ENCODE data around the gene PDE6B.
"Not testable (repeated sequence)": the region's sequence is repeated elsewhere in the genome, so short reads cannot be mapped to it uniquely, and the experiment has no call there.

PDE6B gene

GRCh38 chr4:632196-632790, 6.9 kb downstream of the PDE6B start:
- H3K9ac ChIP-seq (ENCODE audit: low read length), result no peak overlapping the region
- no peak overlapping the region for H3K27ac ChIP-seq (ENCODE audit: low read depth, low read length)
- peaks cover 10% of the 10 kb centered on the region for H3K9me3 ChIP-seq (ENCODE audit: control insufficient read depth, insufficient read depth, low read depth, low read length)
- H3K4me1 ChIP-seq (ENCODE audit: control insufficient read depth, insufficient read depth, low read length), result no peaks in the 10 kb centered on the region
- no peaks in the 10 kb centered on the region for H3K36me3 ChIP-seq (ENCODE audit: control insufficient read depth, insufficient read depth, low read length)
- 0 out of 2 replicates have a peak, but pooled peaks cover 2% of the 10 kb centered on the region for H3K27me3 ChIP-seq (ENCODE audit: control insufficient read depth, insufficient read depth, low read length)
- no peak overlapping the region for H3K4me3 ChIP-seq (ENCODE audit: low read depth, low read length)

GRCh38 chr4:632926-633325, 7.6 kb downstream of the PDE6B start:
- no peak overlapping the region for H3K9ac ChIP-seq (ENCODE audit: low read length)
- no peak overlapping the region for H3K4me3 ChIP-seq (ENCODE audit: low read depth, low read length)
- 0 out of 2 replicates have a peak, but pooled peaks cover 2% of the 10 kb centered on the region for H3K27me3 ChIP-seq (ENCODE audit: control insufficient read depth, insufficient read depth, low read length)
- H3K27ac ChIP-seq (ENCODE audit: low read depth, low read length), result no peak overlapping the region
- H3K36me3 ChIP-seq (ENCODE audit: control insufficient read depth, insufficient read depth, low read length), result no peaks in the 10 kb centered on the region
- no peaks in the 10 kb centered on the region for H3K4me1 ChIP-seq (ENCODE audit: control insufficient read depth, insufficient read depth, low read length)
- peaks cover 10% of the 10 kb centered on the region for H3K9me3 ChIP-seq (ENCODE audit: control insufficient read depth, insufficient read depth, low read depth, low read length)

DNA sequence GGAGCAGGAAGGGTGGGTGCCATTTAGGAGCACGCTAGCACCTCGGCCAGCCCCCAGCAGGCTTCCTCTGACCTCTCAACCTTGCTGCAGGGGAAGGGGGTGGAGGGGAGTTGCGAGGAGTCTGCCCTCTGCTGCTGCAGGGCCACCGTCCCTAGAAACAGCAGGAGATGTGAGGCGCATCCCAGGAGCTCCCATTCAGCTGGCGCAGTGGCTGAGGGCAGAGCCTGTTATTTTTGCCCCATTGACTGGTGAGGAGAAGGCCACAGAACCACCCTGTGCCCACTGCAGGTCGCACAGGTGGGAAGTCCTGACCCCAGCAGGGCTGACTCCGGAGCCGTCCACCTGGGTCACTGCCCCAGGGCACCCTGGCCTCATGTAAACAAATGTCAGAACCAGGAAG, 8.0 kb downstream of the PDE6B start:
- H3K36me3 ChIP-seq (ENCODE audit: control insufficient read depth, insufficient read depth, low read length), result no peaks in the 10 kb centered on the region
- no peak overlapping the region for H3K27ac ChIP-seq (ENCODE audit: low read depth, low read length)
- H3K27me3 ChIP-seq (ENCODE audit: control insufficient read depth, insufficient read depth, low read length), result 0 out of 2 replicates have a peak, but pooled peaks cover 2% of the 10 kb centered on the region
- no peaks in the 10 kb centered on the region for H3K4me1 ChIP-seq (ENCODE audit: control insufficient read depth, insufficient read depth, low read length)
- H3K9ac ChIP-seq (ENCODE audit: low read length), result no peak overlapping the region
- H3K9me3 ChIP-seq (ENCODE audit: control insufficient read depth, insufficient read depth, low read depth, low read length), result peaks cover 10% of the 10 kb centered on the region
- H3K4me3 ChIP-seq (ENCODE audit: low read depth, low read length), result no peak overlapping the region

GRCh38 chr4:633976-634598, 8.7 kb downstream of the PDE6B start:
- no peak overlapping the region for H3K4me3 ChIP-seq (ENCODE audit: low read depth, low read length)
- H3K9me3 ChIP-seq (ENCODE audit: control insufficient read depth, insufficient read depth, low read depth, low read length), result peaks cover 10% of the 10 kb centered on the region
- H3K27me3 ChIP-seq (ENCODE audit: control insufficient read depth, insufficient read depth, low read length), result 0 out of 2 replicates have a peak, but pooled peaks cover 2% of the 10 kb centered on the region
- no peak overlapping the region for H3K27ac ChIP-seq (ENCODE audit: low read depth, low read length)
- no peaks in the 10 kb centered on the region for H3K4me1 ChIP-seq (ENCODE audit: control insufficient read depth, insufficient read depth, low read length)
- no peak overlapping the region for H3K9ac ChIP-seq (ENCODE audit: low read length)
- no peaks in the 10 kb centered on the region for H3K36me3 ChIP-seq (ENCODE audit: control insufficient read depth, insufficient read depth, low read length)

DNA sequence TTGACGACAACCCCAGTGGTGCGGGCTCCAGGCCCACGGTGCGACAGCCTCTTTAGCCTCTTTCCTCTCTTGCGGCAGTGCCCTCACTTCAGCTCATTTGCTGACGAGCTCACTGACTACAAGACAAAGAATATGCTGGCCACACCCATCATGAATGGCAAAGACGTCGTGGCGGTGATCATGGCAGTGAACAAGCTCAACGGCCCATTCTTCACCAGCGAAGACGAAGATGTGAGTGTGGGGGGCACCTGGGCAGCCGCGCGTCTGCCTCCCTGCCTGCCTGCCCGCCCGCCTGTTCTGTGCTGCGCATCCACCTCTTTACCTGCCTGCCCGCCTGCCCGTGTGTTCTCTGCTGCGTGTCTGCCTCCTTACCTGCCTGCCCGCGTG, 9.2 kb downstream of the PDE6B start:
- Histone ChIP-seq H3K4me3 (ENCODE audit: low read depth, low read length) (no peak overlapping the region), H3K9me3 (ENCODE audit: control insufficient read depth, insufficient read depth, low read depth, low read length) (peaks cover 10% of the 10 kb centered on the region), H3K4me1 (ENCODE audit: control insufficient read depth, insufficient read depth, low read length) (no peaks in the 10 kb centered on the region), H3K27ac (ENCODE audit: low read depth, low read length) (no peak overlapping the region), H3K27me3 (ENCODE audit: control insufficient read depth, insufficient read depth, low read length) (0 out of 2 replicates have a peak, but pooled peaks cover 2% of the 10 kb centered on the region), H3K36me3 (ENCODE audit: control insufficient read depth, insufficient read depth, low read length) (no peaks in the 10 kb centered on the region), H3K9ac (ENCODE audit: low read length) (no peak overlapping the region)

GRCh38 chr4:635066-635835, 9.9 kb downstream of the PDE6B start:
- H3K36me3 ChIP-seq (ENCODE audit: control insufficient read depth, insufficient read depth, low read length); H3K9ac ChIP-seq (ENCODE audit: low read length); H3K9me3 ChIP-seq (ENCODE audit: control insufficient read depth, insufficient read depth, low read depth, low read length); H3K27ac ChIP-seq (ENCODE audit: low read depth, low read length); H3K4me1 ChIP-seq (ENCODE audit: control insufficient read depth, insufficient read depth, low read length); H3K27me3 ChIP-seq (ENCODE audit: control insufficient read depth, insufficient read depth, low read length); H3K4me3 ChIP-seq (ENCODE audit: low read depth, low read length): not testable (repeated sequence)

- H3K27me3 ChIP-seq (ENCODE audit: control insufficient read depth, insufficient read depth, low read length), result 0 out of 2 replicates have a peak, but pooled peaks cover 2% of the 10 kb centered on the region
- no peak overlapping the region for H3K9ac ChIP-seq (ENCODE audit: low read length)
- H3K27ac ChIP-seq (ENCODE audit: low read depth, low read length), result no peak overlapping the region
- H3K9me3 ChIP-seq (ENCODE audit: control insufficient read depth, insufficient read depth, low read depth, low read length), result peaks cover 10% of the 10 kb centered on the region
- H3K36me3 ChIP-seq (ENCODE audit: control insufficient read depth, insufficient read depth, low read length), result no peaks in the 10 kb centered on the region
- H3K4me1 ChIP-seq (ENCODE audit: control insufficient read depth, insufficient read depth, low read length), result no peaks in the 10 kb centered on the region
- no peak overlapping the region for H3K4me3 ChIP-seq (ENCODE audit: low read depth, low read length)
Measured at GRCh38 chr4:635851-636627, 10.7 kb downstream of the PDE6B start.

DNA sequence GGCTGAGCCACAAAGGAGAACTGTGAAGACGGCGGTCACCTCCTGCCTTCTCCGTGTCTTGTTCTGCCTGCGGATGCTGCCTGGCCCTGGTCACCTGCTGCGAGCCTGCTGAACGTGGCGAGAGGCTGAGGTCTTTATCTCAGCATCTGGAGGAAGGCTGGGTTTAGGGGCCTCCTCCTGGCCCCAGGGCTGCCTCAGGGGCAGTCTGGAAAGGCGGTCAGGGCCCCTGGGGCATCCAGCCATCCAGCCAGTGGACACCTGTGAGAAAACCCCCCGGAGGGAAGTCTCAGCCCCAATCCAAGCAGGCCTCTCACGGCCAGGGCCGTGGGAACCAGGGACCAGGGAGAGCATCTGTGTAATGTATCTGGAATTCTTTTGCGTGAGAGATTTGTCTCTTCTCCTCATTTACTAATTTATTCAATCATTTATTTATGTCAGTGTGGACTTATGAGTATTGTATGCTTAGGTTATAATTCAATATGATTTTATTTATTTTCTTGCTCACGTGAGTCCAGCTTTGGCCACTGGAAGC, 11.3 kb downstream of the PDE6B start:
- no peaks in the 10 kb centered on the region for H3K4me1 ChIP-seq (ENCODE audit: control insufficient read depth, insufficient read depth, low read length)
- no peaks in the 10 kb centered on the region for H3K36me3 ChIP-seq (ENCODE audit: control insufficient read depth, insufficient read depth, low read length)
- no peaks in the 10 kb centered on the region for H3K27me3 ChIP-seq (ENCODE audit: control insufficient read depth, insufficient read depth, low read length)
- no peak overlapping the region for H3K9ac ChIP-seq (ENCODE audit: low read length)
- no peak overlapping the region for H3K27ac ChIP-seq (ENCODE audit: low read depth, low read length)
- no peak overlapping the region for H3K4me3 ChIP-seq (ENCODE audit: low read depth, low read length)
- peaks cover 11% of the 10 kb centered on the region for H3K9me3 ChIP-seq (ENCODE audit: control insufficient read depth, insufficient read depth, low read depth, low read length)

GRCh38 chr4:637536-638280, 12.3 kb downstream of the PDE6B start:
- no peak overlapping the region for H3K9ac ChIP-seq (ENCODE audit: low read length)
- H3K4me3 ChIP-seq (ENCODE audit: low read depth, low read length), result no peak overlapping the region
- no peaks in the 10 kb centered on the region for H3K4me1 ChIP-seq (ENCODE audit: control insufficient read depth, insufficient read depth, low read length)
- H3K9me3 ChIP-seq (ENCODE audit: control insufficient read depth, insufficient read depth, low read depth, low read length), result 0 out of 2 replicates have a peak, but pooled peaks cover 9% of the 10 kb centered on the region
- no peaks in the 10 kb centered on the region for H3K36me3 ChIP-seq (ENCODE audit: control insufficient read depth, insufficient read depth, low read length)
- H3K27ac ChIP-seq (ENCODE audit: low read depth, low read length), result no peak overlapping the region
- H3K27me3 ChIP-seq (ENCODE audit: control insufficient read depth, insufficient read depth, low read length), result no peaks in the 10 kb centered on the region

DNA sequence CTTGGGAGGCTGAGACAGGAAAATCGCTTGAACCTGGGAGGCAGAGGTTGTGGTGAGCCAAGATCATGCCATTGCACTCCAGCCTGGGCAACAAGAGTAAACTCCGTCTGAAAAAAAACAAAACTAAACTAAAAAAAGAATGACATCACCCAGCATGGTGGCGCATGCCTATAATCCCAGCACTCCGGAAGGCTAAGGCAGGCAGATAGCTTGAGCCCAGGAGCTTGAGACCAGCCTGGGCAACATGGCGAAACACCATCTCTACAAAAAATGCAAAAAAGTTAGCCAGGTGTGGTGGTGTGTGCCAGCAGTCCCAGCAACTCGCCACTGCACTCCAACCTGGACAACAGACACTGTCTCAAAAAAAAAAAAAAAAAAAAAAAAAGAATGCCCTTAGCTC, 17.0 kb downstream of the PDE6B start:
- H3K9me3 ChIP-seq (ENCODE audit: control insufficient read depth, insufficient read depth, low read depth, low read length); H3K9ac ChIP-seq (ENCODE audit: low read length); H3K4me1 ChIP-seq (ENCODE audit: control insufficient read depth, insufficient read depth, low read length); H3K27me3 ChIP-seq (ENCODE audit: control insufficient read depth, insufficient read depth, low read length); H3K36me3 ChIP-seq (ENCODE audit: control insufficient read depth, insufficient read depth, low read length); H3K4me3 ChIP-seq (ENCODE audit: low read depth, low read length); H3K27ac ChIP-seq (ENCODE audit: low read depth, low read length): not testable (repeated sequence)

Measured in HUES6 (cell line).